ENCODE results near the gene PLEKHG3. TPM values are rescaled to one million over a fixed set of nuclear protein-coding genes. Genes with fewer than 3 reads are reported as not detected.
A peak's percentile ranks its signal among the peaks of the same experiment; 100 is the strongest.

PLEKHG3 gene
- total and polyA plus RNA-seq, 2 of the 13 experiments (the other 11 are each of a cell fraction or from before 2014, with no cell fraction given): 7.1 to 9.8 TPM

- TF ChIP-seq POGK (CRISPR knock-in tag; conservative IDR thresholded peaks at IDR 0.05) (0 out of 2 replicates have a peak, but pooled peaks have one; percentile 15), HOMEZ (CRISPR knock-in tag; IDR thresholded peaks at IDR 0.05; ENCODE audit: low read depth) (peak; percentile 43; the same call in 1 of the 2 replicates), ZNF850 (CRISPR knock-in tag; conservative IDR thresholded peaks at IDR 0.05) (no peak), RARA (CRISPR knock-in tag; IDR thresholded peaks at IDR 0.05) (peak; percentile 65), SOX13 (IDR thresholded peaks at IDR 0.05) (no peak), SOX13 (CRISPR knock-in tag; conservative IDR thresholded peaks at IDR 0.05 in 1 of 2, IDR thresholded peaks at IDR 0.05 in 1 of 2) (peak in 1 of 2 experiments; percentile 51; a peak in 1 of 4 replicates), ZNF407 (CRISPR knock-in tag; IDR thresholded peaks at IDR 0.05; ENCODE audit: not compliant biosample characterization) (no peak), KLF16 (CRISPR knock-in tag; IDR thresholded peaks at IDR 0.05) (0 out of 4 replicates have a peak, but pooled peaks of 1 of the 2 experiments have one; percentile 36), ARID3A (IDR thresholded peaks at IDR 0.05; ENCODE audit: low read depth, low read length) (no peak), ZBED4 (CRISPR knock-in tag; IDR thresholded peaks at IDR 0.05; ENCODE audit: borderline replicate concordance) (no peak)
Measured at GRCh38 chr14:64704143-64704742, at the start of gene PLEKHG3 (continued).
